ENCODE data around the gene NBDY.
"Not testable (repeated sequence)": the region's sequence is repeated elsewhere in the genome, so short reads cannot be mapped to it uniquely, and the experiment has no call there.

NBDY gene

DNA sequence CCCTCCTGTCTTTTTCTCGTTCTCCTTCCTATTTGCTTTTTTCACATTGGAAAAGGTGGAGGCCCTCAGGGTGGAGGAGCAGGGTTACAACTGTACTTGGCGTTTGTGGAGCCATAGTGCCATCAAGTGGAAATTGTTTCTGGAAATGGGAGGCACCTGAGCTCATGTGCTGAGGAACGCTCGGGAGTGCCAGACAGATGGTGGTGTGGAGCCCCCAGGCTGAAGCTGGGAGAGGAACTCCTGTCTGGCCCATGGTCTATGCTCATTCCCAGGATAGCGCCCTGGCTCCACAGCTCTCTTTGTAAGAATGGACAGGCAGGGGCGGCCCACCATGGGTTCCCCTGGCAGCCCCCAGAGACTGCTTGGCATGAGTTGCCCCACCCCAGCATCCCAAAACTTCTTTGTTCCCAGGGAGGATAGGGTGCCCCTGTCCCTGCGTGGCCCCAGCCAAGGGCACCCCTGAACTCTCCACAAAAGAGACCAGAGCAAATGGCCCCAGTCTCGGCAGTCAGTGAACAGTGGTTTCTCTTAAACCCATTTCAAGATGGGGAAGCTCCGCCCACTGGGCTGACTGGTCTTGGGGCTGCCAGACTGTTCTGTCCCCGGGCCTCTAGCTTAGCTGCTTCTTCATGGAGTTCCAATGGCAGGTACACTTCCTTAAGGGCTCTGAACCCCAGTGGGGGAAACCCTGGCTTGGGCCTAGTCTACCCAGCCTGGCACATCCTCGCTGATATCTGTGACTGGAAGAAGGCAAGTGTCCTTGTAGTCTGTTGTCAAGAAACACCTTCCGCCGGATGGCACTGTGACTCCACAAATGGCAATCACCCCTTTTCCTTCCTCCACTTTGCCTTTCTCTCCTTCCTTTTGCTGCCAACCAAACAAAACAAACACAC is 70.1 kb downstream of the NBDY start:
- Mint-ChIP-seq H3K9me3 (no peaks in the 10 kb centered on the region), H3K27ac (peak overlapping the region; percentile 21), H3K4me3 (no peak overlapping the region), H3K4me1 (ENCODE audit: low read depth) (peaks cover 44% of the 10 kb centered on the region), H3K36me3 (ENCODE audit: low read depth) (peaks cover 15% of the 10 kb centered on the region), H3K27me3 (no peaks in the 10 kb centered on the region)

DNA sequence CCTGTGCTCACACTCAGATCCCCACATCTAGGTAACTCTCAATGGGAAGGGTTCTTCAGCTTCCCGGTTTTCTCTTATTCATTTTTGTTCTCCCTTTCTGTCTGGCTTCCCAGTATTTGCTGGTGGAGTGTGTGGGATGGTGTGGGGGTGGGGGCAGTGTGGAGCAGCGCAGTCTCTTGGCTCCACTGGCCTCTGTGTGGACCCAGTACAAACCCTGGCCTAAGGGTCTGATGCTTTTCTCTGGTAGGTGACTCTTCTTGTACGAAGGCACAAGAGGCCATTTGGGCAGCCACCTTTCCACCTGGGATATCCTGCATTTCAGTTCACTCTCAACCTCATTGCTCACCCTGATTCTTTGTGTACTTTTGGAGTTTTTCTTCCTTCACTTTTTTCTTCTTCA is 71.3 kb downstream of the NBDY start:
- H3K36me3 Mint-ChIP-seq (ENCODE audit: low read depth), result peaks cover 15% of the 10 kb centered on the region
- H3K4me1 Mint-ChIP-seq (ENCODE audit: low read depth), result peaks cover 44% of the 10 kb centered on the region
- no peak overlapping the region for H3K4me3 Mint-ChIP-seq
- H3K27me3 Mint-ChIP-seq, result no peaks in the 10 kb centered on the region
- no peaks in the 10 kb centered on the region for H3K9me3 Mint-ChIP-seq
- peak overlapping the region; percentile 85 for H3K27ac Mint-ChIP-seq

DNA sequence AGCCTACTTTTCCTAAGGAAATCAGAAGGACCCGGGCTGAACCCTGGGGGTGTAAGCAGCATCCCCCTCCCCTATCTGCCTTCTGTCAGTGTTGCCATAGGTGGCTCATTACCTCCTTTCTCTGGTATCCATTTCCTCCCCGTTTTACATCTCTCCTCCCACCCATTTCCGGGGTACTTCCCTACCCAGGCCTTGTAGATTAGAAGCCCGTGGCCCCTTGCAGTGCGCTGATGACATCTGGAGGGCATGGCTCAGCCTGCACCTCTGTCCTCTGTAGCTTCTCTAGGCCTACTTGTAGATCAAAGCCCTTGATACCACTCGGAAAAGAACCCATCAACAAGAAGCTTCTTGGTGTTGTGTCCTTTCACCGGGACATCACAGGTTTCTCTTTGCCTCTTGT is 71.8 kb downstream of the NBDY start:
- peak overlapping the region; percentile 30 for H3K4me3 Mint-ChIP-seq
- peaks cover 44% of the 10 kb centered on the region for H3K4me1 Mint-ChIP-seq (ENCODE audit: low read depth)
- H3K36me3 Mint-ChIP-seq (ENCODE audit: low read depth), result peaks cover 15% of the 10 kb centered on the region
- no peaks in the 10 kb centered on the region for H3K27me3 Mint-ChIP-seq
- H3K27ac Mint-ChIP-seq, result peak overlapping the region; percentile 88
- no peaks in the 10 kb centered on the region for H3K9me3 Mint-ChIP-seq

DNA sequence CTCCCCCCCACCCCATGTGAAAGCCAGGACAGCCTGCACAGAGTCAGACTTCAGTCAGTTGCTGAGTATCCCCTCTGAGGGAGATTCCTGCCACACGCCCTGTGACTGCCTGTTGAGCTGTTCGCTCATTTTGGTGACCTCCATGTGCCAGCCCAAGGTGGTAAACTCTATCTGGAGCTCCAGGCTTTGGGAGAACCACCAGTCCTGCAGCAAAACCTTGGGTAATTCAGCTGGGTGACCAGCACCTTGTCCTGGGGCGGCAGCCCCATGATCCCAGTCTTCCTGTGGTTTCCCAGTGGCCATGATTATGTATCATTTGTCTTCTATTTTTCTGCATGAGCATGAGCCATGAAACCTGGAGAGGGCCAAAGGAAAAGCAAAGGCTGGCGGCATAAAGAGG is 73.4 kb downstream of the NBDY start:
- H3K27me3 Mint-ChIP-seq, result no peaks in the 10 kb centered on the region
- H3K4me1 Mint-ChIP-seq (ENCODE audit: low read depth), result peaks cover 41% of the 10 kb centered on the region
- no peak overlapping the region for H3K4me3 Mint-ChIP-seq
- H3K9me3 Mint-ChIP-seq, result no peaks in the 10 kb centered on the region
- no peak overlapping the region for H3K27ac Mint-ChIP-seq
- H3K36me3 Mint-ChIP-seq (ENCODE audit: low read depth), result peaks cover 20% of the 10 kb centered on the region

DNA sequence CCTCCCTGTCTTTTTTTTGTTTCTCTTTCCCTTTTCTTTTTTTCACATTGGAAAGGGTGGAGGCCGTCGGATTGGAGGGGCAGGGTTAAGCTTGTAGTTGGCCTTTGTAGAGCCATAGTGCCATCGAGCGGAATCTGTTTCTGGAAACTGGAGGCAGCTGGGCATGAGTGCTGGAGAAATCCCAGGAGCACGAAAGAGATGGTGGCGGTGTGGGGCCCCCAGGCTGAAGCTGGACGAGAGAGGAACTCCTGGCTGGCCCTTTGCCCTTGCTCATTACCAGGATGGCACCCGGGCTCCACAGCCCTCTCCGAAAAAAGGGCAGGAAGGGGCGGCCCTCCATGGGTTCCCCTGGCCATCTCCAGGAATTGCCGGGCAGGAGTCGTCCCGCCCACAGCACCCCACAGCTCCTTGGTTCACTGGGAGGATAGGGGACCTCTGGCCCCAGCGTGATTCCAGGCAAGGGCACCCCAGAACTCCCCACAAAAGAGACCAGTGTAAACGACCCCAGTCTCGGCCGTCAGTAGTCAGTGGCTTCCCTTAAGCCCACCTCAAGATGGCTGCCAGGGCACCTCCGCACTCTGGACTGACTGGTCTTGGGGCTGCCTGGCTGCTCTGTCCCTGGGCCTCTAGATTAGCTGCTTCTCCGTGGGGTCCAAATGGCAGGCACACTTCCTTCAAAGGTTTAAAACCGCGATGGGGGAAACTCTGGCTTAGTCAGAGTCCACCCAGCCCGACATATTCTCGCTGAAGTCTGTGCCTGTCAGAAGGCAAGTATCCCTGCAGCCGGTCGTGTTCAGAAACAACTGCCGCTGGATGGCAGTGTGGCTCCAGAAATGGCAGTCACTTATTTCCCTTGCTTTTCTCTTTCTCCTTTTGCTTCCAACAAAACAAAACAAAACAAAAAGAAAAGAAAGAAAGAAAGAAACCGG is 74.1 kb downstream of the NBDY start:
- no peaks in the 10 kb centered on the region for H3K27me3 Mint-ChIP-seq
- H3K4me3 Mint-ChIP-seq, result no peak overlapping the region
- peaks cover 34% of the 10 kb centered on the region for H3K4me1 Mint-ChIP-seq (ENCODE audit: low read depth)
- H3K9me3 Mint-ChIP-seq, result no peaks in the 10 kb centered on the region
- H3K36me3 Mint-ChIP-seq (ENCODE audit: low read depth), result peaks cover 22% of the 10 kb centered on the region
- H3K27ac Mint-ChIP-seq, result no peak overlapping the region

DNA sequence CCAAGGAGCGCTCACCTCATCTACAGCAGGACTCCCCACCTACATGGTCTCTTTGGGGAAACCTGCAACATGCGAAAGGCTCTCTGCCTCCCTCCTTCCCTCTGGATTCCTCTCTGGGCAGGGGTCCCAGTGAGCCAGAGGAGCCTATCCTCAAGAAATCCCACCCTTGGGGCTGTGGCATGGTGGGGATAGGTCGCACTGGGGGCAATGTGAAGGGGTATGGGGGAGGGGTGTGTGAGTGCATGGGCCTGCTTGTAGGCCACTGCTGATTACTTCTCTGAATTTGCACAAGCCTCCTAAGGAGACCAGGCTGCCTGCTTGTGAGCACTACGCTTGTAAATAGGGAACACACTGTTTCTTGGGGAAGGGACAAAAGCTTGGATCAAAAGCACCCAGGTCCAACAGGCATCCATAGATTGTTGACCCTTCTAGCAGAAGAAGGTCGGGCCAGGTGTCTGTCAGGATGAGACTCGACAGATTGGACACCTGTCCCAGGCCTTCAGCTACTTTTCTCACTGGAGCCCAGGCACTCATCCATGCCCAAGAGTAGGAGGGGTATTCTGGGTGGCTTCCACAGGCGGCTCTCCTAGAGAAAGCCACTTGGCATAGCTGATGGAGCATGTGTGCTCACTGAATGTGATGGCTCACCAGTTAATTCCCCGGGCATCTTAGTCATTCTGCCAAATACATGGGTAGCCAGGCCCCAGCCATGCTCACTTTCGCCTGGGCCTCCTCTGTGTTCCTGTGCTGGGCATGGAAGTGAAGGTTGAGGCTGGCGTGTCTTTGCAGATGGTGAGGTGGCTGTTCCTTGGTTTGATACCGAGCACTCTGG is 75.0 kb downstream of the NBDY start:
- Mint-ChIP-seq H3K27me3 (no peaks in the 10 kb centered on the region), H3K27ac (no peak overlapping the region), H3K9me3 (no peaks in the 10 kb centered on the region), H3K36me3 (ENCODE audit: low read depth) (peaks cover 26% of the 10 kb centered on the region), H3K4me1 (ENCODE audit: low read depth) (peaks cover 31% of the 10 kb centered on the region), H3K4me3 (no peak overlapping the region)

DNA sequence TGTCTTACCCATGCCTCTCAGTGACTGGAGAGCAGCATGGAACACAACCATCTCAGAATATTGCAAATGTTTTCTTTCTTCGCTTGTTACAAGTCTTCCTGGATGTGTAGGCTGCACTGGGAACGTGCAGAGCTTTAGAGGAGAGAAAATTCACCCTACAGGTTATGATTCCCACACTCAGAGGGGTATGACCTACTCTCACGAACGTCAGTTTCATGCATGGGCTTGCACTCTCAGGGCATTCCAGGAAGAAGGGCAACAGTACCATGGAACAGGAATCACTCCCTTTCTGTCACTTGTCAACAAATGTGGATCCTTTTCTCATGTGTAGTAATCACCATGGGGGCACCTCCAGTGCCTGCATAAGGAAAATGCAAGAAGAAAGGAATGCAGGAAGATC is 75.8 kb downstream of the NBDY start:
- H3K36me3 Mint-ChIP-seq (ENCODE audit: low read depth), result peaks cover 27% of the 10 kb centered on the region
- no peaks in the 10 kb centered on the region for H3K27me3 Mint-ChIP-seq
- peaks cover 28% of the 10 kb centered on the region for H3K4me1 Mint-ChIP-seq (ENCODE audit: low read depth)
- no peaks in the 10 kb centered on the region for H3K9me3 Mint-ChIP-seq
- no peak overlapping the region for H3K4me3 Mint-ChIP-seq
- no peak overlapping the region for H3K27ac Mint-ChIP-seq

DNA sequence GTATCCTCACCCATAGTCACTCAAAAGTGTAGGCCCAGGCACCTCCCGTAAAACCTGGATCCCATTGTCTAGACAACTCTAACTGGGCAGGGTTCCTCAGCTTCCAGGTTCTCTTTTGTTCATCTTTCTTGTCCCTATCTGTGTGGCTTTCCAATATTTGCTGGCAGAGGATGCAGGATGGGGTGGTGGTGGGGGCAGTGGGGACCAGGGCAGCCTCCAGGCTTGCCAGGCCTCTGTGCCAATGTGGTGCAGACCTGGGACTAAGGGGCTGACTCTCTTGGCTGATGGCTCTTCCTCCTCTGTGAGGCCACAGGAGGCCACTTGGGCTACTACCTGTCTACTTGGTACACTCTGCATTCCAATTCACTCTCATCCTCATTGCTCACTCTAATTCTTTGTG is 76.4 kb downstream of the NBDY start:
- H3K4me1 Mint-ChIP-seq (ENCODE audit: low read depth), result peaks cover 28% of the 10 kb centered on the region
- no peak overlapping the region for H3K4me3 Mint-ChIP-seq
- H3K27ac Mint-ChIP-seq, result no peak overlapping the region
- peaks cover 24% of the 10 kb centered on the region for H3K36me3 Mint-ChIP-seq (ENCODE audit: low read depth)
- H3K9me3 Mint-ChIP-seq, result no peaks in the 10 kb centered on the region
- H3K27me3 Mint-ChIP-seq, result no peaks in the 10 kb centered on the region

DNA sequence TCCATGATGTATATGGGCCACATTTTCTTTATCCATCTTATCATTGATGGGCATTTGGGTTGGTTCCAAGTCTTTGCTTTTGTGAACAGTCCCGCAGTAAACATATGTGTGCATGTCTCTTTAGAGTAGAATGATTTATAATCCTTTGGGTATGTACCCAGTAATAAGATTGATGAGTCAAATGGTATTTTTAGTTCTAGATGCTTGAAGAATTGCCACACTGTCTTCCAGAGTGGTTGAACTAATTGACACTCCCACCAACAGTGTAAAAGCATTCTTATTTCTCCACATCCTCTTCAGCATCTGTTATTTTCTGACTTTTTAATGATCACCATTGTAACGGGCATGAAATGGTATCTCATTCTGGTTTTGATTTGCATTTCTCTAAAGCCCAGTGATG is 77.1 kb downstream of the NBDY start:
- H3K4me3 Mint-ChIP-seq, H3K9me3 Mint-ChIP-seq, H3K27ac Mint-ChIP-seq, H3K27me3 Mint-ChIP-seq: not testable (repeated sequence)
- Mint-ChIP-seq H3K4me1 (ENCODE audit: low read depth) (peaks cover 28% of the 10 kb centered on the region), H3K36me3 (ENCODE audit: low read depth) (peaks cover 20% of the 10 kb centered on the region)

DNA sequence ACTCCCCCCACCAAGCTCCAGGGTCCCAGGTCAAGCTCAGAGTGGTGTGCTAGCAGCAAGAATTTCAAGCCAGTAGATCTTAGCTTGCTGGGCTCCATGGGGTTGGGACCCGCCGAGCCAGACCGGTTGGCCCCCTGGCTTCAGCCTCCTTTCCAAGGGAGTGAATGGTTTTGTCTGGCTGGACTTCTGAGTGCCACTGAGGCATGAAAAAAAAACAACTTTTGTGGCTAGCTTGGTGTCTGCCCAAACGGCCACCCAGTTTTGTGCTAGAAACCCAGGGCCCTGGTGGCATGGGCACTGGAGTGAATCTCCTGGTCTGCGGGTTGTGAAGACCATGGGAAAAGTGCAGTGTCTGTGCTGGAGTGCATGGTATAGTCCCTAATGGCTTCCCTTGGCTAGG is 82.6 kb downstream of the NBDY start:
- no peak overlapping the region for H3K4me3 Mint-ChIP-seq
- peaks cover 18% of the 10 kb centered on the region for H3K36me3 Mint-ChIP-seq (ENCODE audit: low read depth)
- no peak overlapping the region for H3K27ac Mint-ChIP-seq
- peaks cover 46% of the 10 kb centered on the region for H3K4me1 Mint-ChIP-seq (ENCODE audit: low read depth)
- no peaks in the 10 kb centered on the region for H3K9me3 Mint-ChIP-seq
- H3K27me3 Mint-ChIP-seq, result no peaks in the 10 kb centered on the region

DNA sequence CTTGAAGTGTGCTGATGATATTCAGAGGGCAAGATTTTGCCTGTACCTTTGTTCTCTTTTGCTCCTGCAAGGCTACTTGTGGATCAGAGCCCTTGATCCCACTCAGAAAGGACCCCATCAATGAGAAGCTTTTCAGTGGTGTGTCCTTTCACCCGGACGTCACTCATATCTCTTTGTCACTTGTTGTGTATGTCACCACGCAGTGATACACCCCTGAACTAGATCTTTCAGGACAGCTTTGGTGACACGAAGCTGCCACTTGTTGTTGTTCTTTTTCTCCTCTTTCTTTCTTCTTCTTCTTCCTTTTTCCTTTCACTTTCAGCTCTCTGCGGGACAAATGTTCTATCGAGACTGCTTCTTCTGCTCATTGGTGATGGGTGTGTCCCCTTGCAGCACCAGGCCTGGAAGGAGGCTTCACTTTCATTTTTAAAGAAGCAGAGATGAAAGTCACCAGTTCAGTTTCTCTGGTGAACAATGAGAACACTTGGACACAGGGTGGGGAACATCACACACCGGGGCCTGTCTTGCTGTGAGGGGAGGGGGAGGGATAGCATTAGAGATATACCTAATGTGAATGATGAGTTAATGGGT is 83.6 kb downstream of the NBDY start:
- peak overlapping the region; percentile 99 for H3K27ac Mint-ChIP-seq
- peak overlapping the region; percentile 82 for H3K4me3 Mint-ChIP-seq
- H3K27me3 Mint-ChIP-seq, result no peaks in the 10 kb centered on the region
- H3K36me3 Mint-ChIP-seq (ENCODE audit: low read depth), result peaks cover 16% of the 10 kb centered on the region
- peaks cover 44% of the 10 kb centered on the region for H3K4me1 Mint-ChIP-seq (ENCODE audit: low read depth)
- H3K9me3 Mint-ChIP-seq, result no peaks in the 10 kb centered on the region

DNA sequence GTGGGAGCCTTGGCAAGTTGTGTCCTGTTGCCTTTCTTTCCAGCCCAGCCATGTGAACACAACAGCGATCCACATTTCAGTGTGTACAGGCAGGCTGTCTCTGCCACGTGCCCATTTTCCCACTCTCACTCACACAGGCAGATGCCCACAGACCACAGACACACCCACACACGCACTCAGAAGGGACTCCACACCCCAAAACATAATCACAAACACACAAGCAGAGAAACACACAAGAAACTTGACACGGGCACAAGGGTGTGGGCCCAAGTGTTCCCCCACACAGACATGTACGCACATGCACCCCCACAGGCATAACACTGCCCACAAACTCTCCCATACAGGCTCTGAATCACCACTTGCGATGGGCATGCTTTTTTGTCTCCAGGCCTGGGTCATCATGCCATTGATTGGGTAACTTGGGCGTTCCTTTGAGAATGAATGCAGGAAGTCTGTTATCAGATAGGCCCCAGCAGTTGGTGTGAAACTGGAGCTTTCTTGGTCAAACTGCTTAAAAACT is 84.3 kb downstream of the NBDY start:
- Mint-ChIP-seq H3K9me3 (no peaks in the 10 kb centered on the region), H3K4me1 (ENCODE audit: low read depth) (peaks cover 44% of the 10 kb centered on the region), H3K27me3 (no peaks in the 10 kb centered on the region), H3K4me3 (peak overlapping the region; percentile 82), H3K36me3 (ENCODE audit: low read depth) (peaks cover 15% of the 10 kb centered on the region), H3K27ac (peak overlapping the region; percentile 99)

DNA sequence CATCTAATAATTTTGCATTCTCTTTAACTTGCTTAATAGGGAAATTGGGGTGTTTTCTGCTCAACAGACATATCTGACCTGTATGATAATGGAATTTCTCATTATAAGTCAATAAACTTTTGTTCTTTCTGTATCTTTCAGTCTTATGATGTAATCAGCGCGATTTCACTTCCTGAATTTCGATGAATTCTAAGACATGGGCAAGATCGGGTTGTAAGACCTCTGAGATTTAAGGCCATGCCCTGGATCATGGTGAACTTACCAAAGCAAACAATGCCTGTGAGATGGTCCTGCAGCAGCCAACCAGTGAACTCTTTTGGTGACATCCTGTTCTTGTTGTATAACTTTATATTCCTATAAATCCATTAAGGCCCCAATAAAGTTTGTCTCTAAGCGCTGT is 88.1 kb downstream of the NBDY start:
- H3K9me3 Mint-ChIP-seq, result no peaks in the 10 kb centered on the region
- no peaks in the 10 kb centered on the region for H3K27me3 Mint-ChIP-seq
- H3K4me3 Mint-ChIP-seq, result no peak overlapping the region
- no peak overlapping the region for H3K27ac Mint-ChIP-seq
- peaks cover 25% of the 10 kb centered on the region for H3K4me1 Mint-ChIP-seq (ENCODE audit: low read depth)
- H3K36me3 Mint-ChIP-seq (ENCODE audit: low read depth), result peaks cover 10% of the 10 kb centered on the region

DNA sequence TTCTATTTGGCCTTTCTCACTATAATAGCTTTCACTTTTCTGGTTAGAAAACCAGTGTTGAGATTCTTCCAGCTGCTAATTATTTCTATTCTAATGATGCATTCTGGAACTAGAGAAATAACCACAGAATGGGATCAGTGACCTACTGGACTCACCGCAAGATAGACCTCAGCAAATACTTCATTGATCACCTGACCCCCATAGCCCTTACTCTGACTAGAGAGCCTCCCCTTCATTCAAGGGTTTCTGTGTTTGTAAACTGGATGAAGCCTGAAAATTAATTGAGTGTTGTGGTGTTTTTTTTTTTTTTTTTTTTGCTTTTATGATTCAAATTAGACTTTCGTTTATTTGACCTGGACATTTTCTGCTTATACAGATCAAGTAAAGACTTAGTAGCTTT is 97.0 kb downstream of the NBDY start:
- Mint-ChIP-seq H3K4me3 (no peak overlapping the region), H3K36me3 (ENCODE audit: low read depth) (peaks cover 4% of the 10 kb centered on the region), H3K27me3 (no peaks in the 10 kb centered on the region), H3K4me1 (ENCODE audit: low read depth) (no peaks in the 10 kb centered on the region), H3K27ac (no peak overlapping the region), H3K9me3 (no peaks in the 10 kb centered on the region)
